Measurements from ENCODE around the gene SHANK3. TPM values are rescaled to one million over a fixed set of nuclear protein-coding genes. Genes with fewer than 3 reads are reported as not detected.
"Not testable (repeated sequence)": the region's sequence is repeated elsewhere in the genome, so short reads cannot be mapped to it uniquely, and the experiment has no call there.

Gene SHANK3
- total and polyA plus RNA-seq, 9 donors = 2.6 to 23.2 (median 6.2) TPM

GRCh38 chr22:50656122-50657070 is 16.2 kb upstream of the SHANK3 start:
- intact Hi-C loops (cut with DNase I) = no loop called here
- Histone ChIP-seq H3K36me3 (no peaks in the 10 kb centered on the region), H3K4me1 (ENCODE audit: insufficient read depth) (no peaks in the 10 kb centered on the region), H3K27ac (no peak overlapping the region), H3K4me3 (no peak overlapping the region), H3K9me3 (no peaks in the 10 kb centered on the region), H3K27me3 (no peaks in the 10 kb centered on the region)
- DNase-seq = no peak
- no peak for TF ChIP-seq POLR2A (IDR thresholded peaks at IDR 0.05)
- no peak for TF ChIP-seq EP300 (IDR thresholded peaks at IDR 0.05)
- TF ChIP-seq, protein P1, sequence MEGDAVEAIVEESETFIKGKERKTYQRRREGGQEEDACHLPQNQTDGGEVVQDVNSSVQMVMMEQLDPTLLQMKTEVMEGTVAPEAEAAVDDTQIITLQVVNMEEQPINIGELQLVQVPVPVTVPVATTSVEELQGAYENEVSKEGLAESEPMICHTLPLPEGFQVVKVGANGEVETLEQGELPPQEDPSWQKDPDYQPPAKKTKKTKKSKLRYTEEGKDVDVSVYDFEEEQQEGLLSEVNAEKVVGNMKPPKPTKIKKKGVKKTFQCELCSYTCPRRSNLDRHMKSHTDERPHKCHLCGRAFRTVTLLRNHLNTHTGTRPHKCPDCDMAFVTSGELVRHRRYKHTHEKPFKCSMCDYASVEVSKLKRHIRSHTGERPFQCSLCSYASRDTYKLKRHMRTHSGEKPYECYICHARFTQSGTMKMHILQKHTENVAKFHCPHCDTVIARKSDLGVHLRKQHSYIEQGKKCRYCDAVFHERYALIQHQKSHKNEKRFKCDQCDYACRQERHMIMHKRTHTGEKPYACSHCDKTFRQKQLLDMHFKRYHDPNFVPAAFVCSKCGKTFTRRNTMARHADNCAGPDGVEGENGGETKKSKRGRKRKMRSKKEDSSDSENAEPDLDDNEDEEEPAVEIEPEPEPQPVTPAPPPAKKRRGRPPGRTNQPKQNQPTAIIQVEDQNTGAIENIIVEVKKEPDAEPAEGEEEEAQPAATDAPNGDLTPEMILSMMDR (IDR thresholded peaks at IDR 0.05) = no peak
- WGBS, 3 donors = 52 to 62% (median 57%) methylated on average over 23 of the region's 23 CpGs

DNA sequence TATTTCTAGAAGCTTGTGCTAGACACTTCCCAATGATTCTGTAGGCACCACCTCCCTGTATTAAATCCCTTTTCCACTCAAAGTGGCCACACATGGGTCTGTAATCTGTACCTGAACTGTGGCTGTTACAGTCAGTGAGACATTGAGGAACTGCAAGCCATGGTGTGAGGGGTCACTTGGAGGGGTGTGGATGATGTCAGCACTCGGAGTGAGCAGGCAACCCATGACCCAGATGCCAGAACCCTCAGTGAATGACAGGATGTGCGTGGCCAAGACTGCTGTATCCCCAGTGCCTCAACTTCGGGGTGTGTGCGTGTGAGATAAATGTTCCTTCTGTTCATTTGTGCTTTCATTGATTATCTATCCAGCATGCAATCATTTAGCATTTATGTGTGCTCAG is 14.7 kb upstream of the SHANK3 start:
- intact Hi-C loops (cut with DNase I) = no loop called here
- H3K36me3 ChIP-seq = no peaks in the 10 kb centered on the region
- H3K27ac ChIP-seq = no peak overlapping the region
- no peaks in the 10 kb centered on the region for H3K27me3 ChIP-seq
- H3K4me1 ChIP-seq (ENCODE audit: insufficient read depth) = no peaks in the 10 kb centered on the region
- no peak for DNase-seq
- TF ChIP-seq, protein P1 (IDR thresholded peaks at IDR 0.05) = no peak
- TF ChIP-seq POLR2A (IDR thresholded peaks at IDR 0.05) (no peak), EP300 (IDR thresholded peaks at IDR 0.05) (no peak)
- WGBS, 3 donors = 67 to 72% (median 71%) methylated on average over 4 of the region's 4 CpGs
- no peak overlapping the region for H3K4me3 ChIP-seq
- H3K9me3 ChIP-seq = no peaks in the 10 kb centered on the region

DNA sequence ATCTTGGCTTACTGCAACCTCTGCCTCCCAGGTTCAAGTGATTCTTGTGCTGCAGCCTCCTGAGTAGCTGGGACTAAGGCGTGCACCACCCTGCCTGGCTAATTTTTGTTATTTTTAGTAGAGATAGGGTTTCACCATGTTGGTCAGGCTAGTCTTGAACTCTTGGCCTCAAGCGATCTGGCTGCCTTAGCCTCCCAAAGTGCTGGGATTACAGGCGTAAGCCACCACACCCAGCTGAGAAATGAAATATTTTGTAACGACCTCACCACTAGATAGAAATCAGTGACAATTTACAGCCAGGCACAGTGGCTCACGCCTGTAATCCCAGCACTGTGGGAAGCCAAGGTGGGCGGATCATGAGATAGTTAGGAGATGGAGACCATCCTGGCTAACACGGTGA is 12.9 kb upstream of the SHANK3 start:
- H3K4me3 ChIP-seq; H3K9me3 ChIP-seq; H3K36me3 ChIP-seq; DNase-seq; H3K27me3 ChIP-seq; intact Hi-C loops (cut with DNase I); H3K27ac ChIP-seq; H3K4me1 ChIP-seq (ENCODE audit: insufficient read depth): not testable (repeated sequence)
- 88 to 91% (median 90%) methylated on average over 7 of the region's 7 CpGs for WGBS, 3 donors

GRCh38 chr22:50660306-50660705 is 12.3 kb upstream of the SHANK3 start:
- Histone ChIP-seq H3K4me3 (no peak overlapping the region), H3K27ac (no peak overlapping the region), H3K4me1 (ENCODE audit: insufficient read depth) (no peaks in the 10 kb centered on the region), H3K27me3 (no peaks in the 10 kb centered on the region), H3K9me3 (no peaks in the 10 kb centered on the region), H3K36me3 (no peaks in the 10 kb centered on the region)
- DNase-seq = no peak
- no peak for TF ChIP-seq POLR2A (IDR thresholded peaks at IDR 0.05)
- no peak for TF ChIP-seq EP300 (IDR thresholded peaks at IDR 0.05)
- TF ChIP-seq, protein P1 (IDR thresholded peaks at IDR 0.05) = no peak
- intact Hi-C loops (cut with DNase I) = no loop called here

- no peak for TF ChIP-seq EP300 (IDR thresholded peaks at IDR 0.05)
- TF ChIP-seq POLR2A (IDR thresholded peaks at IDR 0.05) = no peak
- TF ChIP-seq, protein P1 (IDR thresholded peaks at IDR 0.05) = no peak
- 83 to 93% (median 88%) methylated on average over 12 of the region's 12 CpGs for WGBS, 3 donors
- Histone ChIP-seq H3K4me3 (no peak overlapping the region), H3K27me3 (no peaks in the 10 kb centered on the region), H3K27ac (no peak overlapping the region), H3K9me3 (no peaks in the 10 kb centered on the region), H3K4me1 (ENCODE audit: insufficient read depth) (no peaks in the 10 kb centered on the region), H3K36me3 (no peaks in the 10 kb centered on the region)
- no peak for DNase-seq
- intact Hi-C loops (cut with DNase I) = no loop called here
Measured at GRCh38 chr22:50665212-50665611, 7.4 kb upstream of the SHANK3 start.
